Left renal pelvis (tissue), 4 donors: Measurements from ENCODE around the gene GRAP2. TPM values are rescaled to one million over a fixed set of nuclear protein-coding genes. Genes with fewer than 3 reads are reported as not detected.
"Not testable (repeated sequence)": the region's sequence is repeated elsewhere in the genome, so short reads cannot be mapped to it uniquely, and the experiment has no call there.

Experiments used
- DNase-seq, 4 donors: peaks; one replicate each; pipeline ENCODE4 v3.0.0-alpha.2; 2013; ENCODE audit warnings: low read depth in 4 of 4, low spot score in 3 of 4
- polyA plus RNA-seq, 4 donors: library from polyadenylated mRNA; unstranded; fragments of 120-200 nt; gene quantifications; one replicate each; pipeline ENCODE4 v1.2.1, GENCODE V29; 2013; ENCODE audit not compliant: insufficient read length in 4 of 4

GRAP2 gene
- polyA plus RNA-seq, 4 donors: 0.43 to 1.1 (median 0.62) TPM

DNA sequence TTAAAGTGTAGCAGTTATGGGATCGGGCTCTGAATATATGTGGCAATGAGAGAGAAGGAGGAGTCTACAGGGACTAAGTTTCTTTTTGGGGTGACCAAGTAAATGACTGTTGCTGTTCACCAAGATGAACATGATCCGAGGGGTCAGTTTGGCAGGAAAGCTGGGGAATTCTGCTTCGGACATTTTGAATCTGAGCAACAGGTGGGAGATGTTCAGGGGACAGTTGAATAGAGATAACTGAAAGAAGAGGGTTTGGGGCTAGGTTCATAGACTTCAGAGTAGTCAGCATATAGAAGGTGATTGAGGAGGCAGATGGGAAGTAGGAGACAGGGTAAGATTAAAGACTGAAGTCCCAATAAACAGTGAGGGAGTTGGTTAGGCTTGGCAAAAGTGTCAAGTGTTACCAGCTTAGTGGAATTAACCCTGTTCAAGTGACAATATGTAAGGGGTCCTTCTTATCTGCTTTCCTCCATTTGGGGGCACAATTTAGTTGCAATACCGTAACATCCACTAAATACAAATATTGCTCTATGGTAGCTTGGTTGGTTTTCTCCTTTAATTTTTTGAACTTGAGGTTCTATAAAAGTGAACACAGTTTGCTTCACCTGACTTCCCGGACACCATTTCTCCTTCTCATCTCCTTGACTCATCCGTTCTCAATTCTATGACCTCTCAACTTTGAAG, 4.4 kb upstream of the GRAP2 start:
- no peak for DNase-seq

DNA sequence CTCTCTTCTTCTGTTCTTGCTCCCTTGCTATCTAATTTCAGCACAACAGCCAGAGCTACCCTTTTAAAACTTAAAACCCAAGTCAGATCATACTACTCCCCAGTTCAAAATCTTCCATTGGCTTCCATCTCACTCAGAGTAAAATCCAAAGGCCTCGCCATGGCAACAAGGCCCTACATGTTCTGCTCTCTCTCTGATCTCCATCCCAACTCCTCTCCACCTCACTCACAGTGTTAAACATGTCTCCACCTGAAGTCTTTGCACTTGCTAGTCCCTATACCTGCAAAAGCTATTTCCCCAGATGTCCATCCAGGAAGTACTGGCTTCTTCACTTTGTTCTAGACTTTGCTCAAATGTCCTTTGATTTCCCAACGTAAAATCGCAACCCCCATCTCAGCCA, 3.0 kb upstream of the GRAP2 start:
- DNase-seq: no peak

GRCh38 chr22:39898997-39899396, 1.9 kb upstream of the GRAP2 start:
- no peak for DNase-seq

- DNase-seq: no peak
These were observed 772 bp downstream of the GRAP2 start for GRCh38 chr22:39901565-39902146.

GRCh38 chr22:39904024-39904423, 3.1 kb downstream of the GRAP2 start:
- not testable (repeated sequence) for DNase-seq

- no peak for DNase-seq
These were observed 4.0 kb downstream of the GRAP2 start for GRCh38 chr22:39904862-39905261.

DNA sequence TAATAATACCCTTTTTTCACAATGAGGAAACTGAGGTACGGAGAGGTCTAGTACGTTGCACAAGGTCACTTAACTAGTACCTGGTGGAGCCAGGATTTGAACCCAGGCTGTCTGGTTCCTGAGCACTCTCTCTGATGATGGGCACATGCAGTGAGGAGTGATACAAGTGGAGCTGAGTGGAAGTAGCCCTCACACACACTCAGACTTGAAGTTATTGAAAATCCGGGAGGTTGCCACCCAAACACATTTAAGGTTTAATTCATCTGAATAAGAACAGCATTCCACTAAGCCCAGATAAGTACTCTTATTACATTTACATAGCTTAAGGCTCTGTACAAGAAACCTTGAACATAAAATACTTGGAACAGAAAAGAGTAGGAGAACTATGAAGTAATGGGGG, 4.8 kb downstream of the GRAP2 start:
- DNase-seq: no peak

DNA sequence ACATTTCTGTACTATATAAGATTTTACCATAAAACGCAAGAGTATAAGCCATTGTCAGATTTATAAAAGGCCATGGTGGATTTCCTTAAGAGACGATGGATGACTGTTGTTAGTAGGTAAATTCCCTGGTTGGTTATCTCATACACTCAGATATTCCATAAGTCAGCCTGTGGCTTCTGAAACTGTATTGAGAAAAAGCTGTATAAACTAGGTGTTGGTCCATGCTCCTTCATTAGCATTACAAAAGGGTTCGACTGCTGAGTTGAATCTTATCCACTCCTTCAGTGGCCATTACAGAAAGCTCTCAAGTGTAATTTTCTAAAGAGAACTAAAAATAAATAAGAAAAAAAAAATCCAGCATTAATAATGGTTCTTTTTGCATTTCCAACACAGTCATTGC, 5.3 kb downstream of the GRAP2 start:
- DNase-seq: no peak

DNA sequence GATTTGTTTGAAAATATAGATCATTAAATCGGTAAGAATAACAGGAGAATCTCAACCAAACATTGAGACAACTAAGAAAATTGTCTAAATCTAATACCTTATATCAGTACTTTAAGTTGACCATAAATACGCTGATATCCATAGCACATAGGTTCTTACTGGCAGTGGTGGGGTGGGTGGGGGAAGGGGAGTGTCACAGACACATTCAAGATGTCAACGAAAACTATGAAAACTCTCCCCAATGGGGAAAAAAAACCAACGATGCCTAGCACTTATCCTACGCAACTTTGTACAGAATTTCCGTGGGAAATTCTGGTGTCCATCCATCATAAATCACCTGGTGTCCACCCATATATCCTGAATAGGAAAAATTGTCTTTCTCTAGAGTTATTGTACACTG, 6.2 kb downstream of the GRAP2 start:
- no peak for DNase-seq

GRCh38 chr22:39907605-39908097, 6.8 kb downstream of the GRAP2 start:
- no peak for DNase-seq

DNA sequence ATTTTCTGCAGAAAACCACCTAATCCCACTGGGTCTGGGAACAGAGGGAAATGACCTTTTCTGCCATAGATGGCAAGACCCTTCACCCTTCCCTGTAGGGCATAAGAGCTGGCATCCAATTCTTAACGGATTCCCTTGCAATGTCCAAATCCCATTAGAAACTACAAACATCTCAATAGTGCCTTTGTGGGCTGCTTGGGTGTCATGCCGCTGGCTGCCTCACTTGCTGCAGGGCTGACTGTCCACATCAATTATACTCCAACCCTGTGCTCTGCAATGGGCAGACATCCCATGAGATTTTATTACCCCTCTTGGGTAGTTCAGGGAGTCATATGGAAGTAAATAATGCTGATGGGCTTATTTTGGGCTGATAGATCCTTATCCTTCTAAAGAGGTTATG, 7.3 kb downstream of the GRAP2 start:
- DNase-seq: no peak

DNA sequence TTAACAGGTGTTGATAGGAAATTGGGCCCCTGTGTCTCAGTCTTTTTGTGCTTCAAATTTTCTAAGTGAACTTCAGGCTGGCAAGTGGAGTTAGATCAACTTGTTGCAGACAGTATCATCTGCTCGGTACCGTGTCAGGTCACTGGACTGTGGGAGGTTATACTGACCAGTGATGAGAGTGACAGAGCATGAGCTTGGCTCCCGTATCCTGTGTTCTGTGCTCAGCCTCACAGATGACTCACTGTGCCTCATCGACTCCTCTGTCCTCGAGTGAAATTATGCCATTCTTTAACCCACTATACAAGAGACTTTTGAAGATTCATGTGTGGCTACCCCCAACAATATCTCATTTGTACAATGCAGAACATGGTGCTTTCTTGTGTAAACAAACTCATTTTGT, 7.9 kb downstream of the GRAP2 start:
- no peak for DNase-seq

DNA sequence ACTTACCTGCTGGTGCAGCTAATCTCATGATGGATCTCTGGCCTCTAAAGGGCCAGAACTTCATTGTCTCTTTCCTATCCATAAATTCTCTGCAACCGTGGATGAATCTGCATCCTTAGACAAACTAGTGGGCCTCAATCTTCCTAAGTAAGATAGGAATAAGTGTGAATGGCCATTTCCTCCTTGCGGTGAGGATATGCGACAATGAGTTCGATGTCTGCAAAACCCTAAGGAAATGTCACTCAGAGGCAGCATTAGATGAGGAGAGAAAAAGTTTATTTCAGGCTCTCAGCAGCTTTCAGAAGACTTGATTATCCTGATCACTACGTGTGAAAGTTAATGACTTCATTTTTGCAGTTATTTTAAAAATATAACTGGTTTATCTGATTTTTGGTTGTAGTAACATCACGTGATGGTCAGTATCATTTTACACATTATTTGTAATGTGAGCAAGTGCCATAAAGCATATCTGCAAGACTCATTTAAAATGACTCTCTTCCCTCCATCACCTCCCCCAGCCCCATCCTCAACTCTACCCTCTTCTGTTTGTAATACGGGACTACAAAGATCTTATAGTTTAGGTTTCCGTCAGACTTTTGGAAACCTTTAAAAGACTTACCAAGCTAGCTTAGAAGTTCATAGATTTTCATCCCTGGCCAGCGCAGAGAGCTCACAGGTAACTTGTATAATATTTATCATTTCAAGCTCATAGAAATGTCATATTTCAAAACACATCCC, 10.2 kb downstream of the GRAP2 start:
- no peak for DNase-seq

DNA sequence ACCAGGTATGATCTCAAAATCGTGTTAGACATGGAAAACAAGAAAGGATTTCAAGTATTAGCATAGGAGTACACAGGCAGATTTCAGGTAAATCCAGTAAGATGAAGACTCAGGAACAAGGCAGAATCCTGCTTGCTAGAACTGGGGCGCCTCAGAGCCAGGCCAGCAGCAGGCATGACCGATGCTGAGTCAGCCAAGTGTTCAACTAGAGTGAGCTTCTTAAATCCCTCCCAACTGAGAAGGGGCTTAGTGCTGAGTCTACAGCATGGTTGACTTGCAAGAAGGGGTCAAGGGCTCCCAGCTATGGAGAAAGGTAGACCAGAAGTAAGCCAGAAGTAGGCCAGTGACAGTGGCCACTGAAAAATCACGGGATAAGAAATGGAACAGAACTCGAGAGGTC, 12.4 kb downstream of the GRAP2 start:
- no peak for DNase-seq

DNA sequence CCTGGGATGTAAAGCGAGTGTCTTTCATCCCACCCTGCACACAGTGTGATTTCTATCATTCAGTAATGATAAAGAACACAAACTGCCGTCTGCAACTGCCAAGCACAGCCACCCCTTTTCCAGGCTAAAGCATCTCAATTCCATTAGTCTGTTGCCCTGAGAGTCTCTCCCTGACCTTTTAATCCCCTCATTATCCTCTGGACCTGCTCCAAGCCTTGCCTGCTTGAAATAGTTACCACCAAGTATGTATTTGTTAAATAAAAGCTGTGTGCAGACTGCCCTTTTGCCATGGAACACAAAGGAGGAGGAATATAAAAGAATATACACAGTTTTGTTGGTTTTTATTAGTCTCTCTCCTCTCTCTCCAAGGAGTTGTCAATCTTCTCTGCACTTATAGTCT, 13.0 kb downstream of the GRAP2 start:
- DNase-seq: no peak

GRCh38 chr22:39914584-39914983, 13.7 kb downstream of the GRAP2 start:
- DNase-seq: no peak

GRCh38 chr22:39915295-39915726, 14.4 kb downstream of the GRAP2 start:
- no peak for DNase-seq

DNA sequence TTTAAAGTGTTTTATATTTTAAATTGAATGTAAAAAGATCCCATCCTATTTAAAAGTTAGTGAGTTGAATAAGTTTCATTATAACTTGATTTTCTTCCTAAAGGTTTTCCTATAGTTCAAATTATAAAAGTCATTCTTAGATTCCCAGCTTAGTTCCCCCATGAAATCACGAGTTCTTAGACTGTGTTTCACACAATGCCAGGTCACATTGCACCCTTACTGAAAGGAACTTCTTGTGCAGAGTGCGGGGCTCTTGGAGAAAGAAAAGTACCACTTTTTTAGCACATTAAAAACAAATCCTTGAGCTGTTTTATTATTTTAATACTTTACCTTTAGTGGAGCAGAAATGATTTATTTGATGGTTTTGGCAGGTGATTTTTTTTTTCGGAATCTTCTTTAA, 15.6 kb downstream of the GRAP2 start:
- no peak for DNase-seq

DNA sequence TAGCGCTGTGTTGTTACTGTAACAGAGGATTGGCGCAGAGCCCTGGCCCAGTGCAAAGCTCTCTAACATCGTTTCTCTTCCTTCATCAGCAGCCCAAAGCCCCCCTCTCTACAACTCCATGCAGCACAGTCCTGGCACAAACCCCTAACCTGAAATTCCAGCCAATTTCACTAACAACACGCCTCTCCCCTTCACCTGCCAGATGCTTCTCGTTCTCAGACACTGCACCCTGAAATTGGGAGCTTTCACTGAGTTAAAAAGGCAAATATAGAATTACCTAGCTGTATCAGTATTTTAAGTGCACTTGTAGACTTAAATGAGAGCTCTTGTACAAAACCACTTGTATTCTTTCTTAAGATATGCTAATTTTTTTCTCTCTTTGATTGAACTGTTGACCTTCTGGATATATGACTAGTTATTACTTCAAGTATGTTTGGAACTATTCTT, 16.3 kb downstream of the GRAP2 start:
- no peak for DNase-seq

- DNase-seq: no peak
These were observed 17.1 kb downstream of the GRAP2 start for GRCh38 chr22:39917776-39918495.

- DNase-seq: no peak
These were observed 19.4 kb downstream of the GRAP2 start for GRCh38 chr22:39920134-39920743.
